CMK (cell line): ENCODE results near the gene DLGAP3.
"Not testable (repeated sequence)": the region's sequence is repeated elsewhere in the genome, so short reads cannot be mapped to it uniquely, and the experiment has no call there.

Experiments
- DNase-seq: peaks from one replicate; pipeline ENCODE4 v3.0.0-alpha.2; 2010; ENCODE audit warnings: low read depth

Gene DLGAP3, protein sequence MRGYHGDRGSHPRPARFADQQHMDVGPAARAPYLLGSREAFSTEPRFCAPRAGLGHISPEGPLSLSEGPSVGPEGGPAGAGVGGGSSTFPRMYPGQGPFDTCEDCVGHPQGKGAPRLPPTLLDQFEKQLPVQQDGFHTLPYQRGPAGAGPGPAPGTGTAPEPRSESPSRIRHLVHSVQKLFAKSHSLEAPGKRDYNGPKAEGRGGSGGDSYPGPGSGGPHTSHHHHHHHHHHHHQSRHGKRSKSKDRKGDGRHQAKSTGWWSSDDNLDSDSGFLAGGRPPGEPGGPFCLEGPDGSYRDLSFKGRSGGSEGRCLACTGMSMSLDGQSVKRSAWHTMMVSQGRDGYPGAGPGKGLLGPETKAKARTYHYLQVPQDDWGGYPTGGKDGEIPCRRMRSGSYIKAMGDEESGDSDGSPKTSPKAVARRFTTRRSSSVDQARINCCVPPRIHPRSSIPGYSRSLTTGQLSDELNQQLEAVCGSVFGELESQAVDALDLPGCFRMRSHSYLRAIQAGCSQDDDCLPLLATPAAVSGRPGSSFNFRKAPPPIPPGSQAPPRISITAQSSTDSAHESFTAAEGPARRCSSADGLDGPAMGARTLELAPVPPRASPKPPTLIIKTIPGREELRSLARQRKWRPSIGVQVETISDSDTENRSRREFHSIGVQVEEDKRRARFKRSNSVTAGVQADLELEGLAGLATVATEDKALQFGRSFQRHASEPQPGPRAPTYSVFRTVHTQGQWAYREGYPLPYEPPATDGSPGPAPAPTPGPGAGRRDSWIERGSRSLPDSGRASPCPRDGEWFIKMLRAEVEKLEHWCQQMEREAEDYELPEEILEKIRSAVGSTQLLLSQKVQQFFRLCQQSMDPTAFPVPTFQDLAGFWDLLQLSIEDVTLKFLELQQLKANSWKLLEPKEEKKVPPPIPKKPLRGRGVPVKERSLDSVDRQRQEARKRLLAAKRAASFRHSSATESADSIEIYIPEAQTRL

DNA sequence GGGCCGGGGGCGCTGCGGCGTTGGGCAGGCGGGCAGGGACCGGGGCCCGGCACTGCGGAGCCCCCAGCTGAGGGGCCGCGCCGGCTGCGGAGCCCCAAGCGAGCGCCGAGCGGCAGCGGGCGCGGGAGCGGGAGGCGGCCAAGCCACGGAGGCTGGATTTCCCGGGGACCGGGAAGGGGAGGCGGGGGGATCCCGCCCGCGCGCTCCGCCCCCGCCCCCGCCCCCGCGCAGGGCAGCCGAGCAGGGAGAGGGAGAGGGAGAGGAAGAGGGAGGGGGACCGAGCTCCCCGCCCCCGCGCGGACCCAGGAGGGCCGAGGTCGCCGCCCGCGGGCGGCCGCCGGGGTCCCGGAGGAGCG lies at the start of gene DLGAP3:
TSS of gene DLGAP3 (minus strand) at position 154 of the 356 bp plus-strand sequence. CDS start 24,267 bp downstream, outside the sequence.
- no peak for DNase-seq

DNA sequence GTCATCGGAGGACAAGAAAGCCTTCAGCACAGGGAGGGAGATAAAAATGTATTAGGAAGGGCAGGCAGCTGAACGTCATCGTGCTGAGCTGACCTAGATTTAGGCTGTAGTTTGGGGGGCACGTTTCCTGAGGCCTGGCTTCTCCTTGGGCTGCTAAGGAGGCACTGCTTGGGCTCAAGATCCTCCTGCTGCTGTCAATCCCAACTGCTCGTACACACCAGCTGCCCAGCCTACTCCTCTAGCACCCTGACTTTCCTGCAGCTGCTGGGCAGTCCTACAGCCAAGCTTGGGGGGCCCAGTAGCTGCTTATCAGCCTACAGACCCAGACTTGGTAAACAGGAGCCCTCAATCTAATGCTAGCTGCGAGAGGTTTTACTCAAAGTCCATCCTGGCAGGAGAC lies 49.5 kb upstream of the DLGAP3 start:
- DNase-seq = no peak

DNA sequence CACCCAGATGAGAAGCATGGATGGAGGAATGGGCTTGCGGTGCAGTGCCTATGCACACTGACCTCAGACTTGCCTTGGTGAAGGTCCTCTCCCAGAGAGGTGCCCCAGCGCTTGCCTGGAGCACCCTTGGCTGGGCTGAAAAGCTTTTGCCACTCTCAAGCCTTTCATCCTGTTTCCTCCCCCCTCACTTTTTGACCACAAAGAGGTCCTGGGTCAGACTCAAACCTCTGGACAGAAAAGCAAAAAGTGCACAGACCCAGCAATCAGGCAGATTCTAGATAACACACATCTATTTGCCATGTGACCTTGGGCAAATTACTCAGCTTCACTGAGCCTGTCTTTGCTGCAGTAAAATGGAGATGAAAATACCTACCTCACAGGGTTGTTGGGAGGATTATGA lies 48.4 kb upstream of the DLGAP3 start:
- DNase-seq = no peak

DNA sequence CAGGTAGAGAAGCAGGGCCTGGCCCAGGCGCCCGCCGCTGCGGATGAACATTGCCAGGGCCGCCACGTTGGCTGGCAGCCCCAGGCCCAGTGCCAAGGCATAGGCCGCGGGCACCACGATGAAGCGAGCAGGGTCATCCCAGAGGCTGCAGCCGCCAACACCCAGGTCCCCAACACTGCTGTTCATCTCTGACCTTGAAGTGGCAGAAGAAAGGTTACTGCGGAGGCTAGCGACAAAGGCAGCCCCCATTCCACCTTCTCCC lies 47.7 kb upstream of the DLGAP3 start:
- DNase-seq = no peak

DNA sequence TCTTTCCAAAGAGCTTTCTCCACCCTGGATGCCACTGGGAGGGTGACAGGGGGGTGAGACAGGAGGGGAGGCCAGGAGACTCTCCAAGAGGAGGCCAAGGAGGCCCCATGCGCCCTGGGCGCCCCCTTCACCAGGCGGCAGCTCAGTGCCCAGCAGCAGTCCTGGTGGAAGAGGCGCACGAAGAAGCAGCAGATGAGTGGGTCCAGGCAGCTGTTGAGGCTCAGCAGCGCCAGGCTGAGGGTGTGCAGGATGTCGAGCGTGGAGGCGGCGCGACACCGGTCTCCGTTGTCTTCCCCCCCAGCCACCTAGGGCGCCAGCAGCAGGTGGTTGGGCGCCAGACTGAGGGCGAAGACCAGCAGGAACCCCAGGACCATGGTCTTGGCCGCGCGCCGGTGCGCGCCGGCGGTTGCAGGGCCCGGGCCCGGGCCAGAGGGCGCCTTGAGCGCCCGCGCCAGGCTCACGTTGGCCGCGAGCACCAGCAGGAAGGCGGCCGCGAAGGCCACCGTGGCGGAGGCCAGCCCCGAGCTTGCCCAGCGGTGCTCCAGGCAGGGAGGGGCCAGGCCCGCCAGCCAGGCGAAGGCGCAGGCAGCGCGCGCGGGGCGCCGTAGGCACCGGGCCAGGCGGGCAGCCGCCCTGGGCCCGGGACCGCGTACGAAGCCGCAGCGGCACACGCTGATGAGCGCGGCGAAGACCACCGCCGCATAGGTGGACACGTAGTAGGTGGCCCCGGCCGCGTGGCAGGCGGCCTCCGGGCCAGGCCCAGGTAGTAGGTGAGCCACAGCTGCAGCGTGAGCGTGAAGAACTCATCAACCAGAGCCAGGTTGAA lies 47.1 kb upstream of the DLGAP3 start:
- no peak for DNase-seq

GRCh38 chr1:34975771-34976170 lies 46.3 kb upstream of the DLGAP3 start:
- DNase-seq = no peak

DNA sequence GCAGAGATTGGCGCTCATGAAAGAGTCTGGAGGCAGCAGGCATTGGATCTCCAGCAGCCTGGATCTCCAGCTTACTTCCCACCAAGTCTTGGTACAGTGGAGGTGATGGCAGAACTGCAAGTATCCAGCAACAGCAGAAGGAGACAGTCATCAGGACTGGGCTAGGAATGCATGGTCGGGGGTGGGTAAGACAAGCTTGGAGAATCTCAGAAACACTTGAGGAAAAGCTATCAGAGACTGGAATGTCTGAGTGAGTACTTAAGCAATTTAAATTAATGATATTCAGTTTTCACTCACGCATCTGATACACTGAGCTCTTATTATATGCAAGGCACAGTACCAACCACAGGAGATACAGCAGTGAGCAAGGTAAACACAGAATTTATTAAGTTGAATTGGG lies 45.9 kb upstream of the DLGAP3 start:
- no peak for DNase-seq

DNA sequence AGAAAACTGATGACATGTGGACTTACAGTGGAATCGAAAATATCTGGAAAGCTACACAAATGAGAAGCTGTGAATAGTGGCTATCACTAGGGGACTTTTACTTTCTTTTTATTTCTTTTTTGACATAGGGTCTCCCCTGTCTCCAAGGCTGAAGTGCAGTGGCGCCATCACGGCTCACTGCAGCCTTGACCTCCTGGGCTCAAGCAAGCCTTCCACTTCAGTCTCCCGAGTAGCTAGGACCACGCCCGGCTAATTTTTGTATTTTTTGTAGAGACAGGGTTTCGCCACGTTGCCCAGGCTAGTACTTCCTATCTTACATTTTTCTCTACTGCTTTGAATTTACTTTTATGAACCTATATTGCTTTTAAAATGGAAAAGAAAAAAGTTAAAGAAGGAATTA lies 45.2 kb upstream of the DLGAP3 start:
- DNase-seq = no peak

DNA sequence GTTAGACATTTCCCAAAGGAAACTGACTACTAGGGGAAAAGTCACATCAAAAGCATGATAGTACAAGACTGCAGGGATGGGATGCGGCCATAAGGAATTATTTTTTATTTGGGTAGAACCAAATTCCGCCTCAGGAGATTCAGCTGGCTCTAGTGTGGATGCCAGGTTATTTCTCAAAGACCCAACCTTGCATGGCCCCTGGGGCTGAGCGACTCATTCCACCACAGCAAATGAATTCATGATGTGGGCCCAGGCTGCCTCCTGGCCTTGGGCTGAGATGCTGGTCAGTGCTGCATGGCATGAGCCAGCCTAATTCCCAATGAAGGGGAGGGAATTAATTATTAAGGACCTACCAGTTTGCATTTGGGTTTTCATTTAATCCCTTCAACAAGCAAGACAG lies 43.9 kb upstream of the DLGAP3 start:
- DNase-seq = no peak

- DNase-seq = no peak
These were observed 41.4 kb upstream of the DLGAP3 start for GRCh38 chr1:34970829-34971228.

DNA sequence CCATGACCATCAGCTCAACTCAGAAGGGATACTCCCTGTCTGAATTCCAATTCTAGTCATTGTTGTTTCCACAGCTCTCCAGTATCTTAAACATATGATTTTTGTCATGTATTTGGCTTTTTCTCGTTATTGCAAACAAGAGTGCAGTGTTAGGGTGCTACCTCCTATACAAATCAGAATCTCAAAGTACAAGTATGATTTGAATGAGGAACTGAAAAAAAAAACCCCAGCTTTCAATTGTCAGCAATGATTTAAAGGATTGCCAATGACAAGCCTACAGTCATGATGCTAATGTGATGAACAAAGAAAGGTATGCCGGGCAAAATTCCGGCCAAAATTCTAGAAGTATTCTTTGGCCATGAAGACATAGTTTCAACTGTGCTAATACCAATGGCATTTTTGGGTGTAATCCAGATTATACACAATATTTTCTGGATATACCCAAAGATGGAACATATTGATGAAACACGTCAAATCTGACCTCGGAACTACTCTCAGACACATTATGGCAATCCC lies 40.8 kb upstream of the DLGAP3 start:
- DNase-seq = no peak

DNA sequence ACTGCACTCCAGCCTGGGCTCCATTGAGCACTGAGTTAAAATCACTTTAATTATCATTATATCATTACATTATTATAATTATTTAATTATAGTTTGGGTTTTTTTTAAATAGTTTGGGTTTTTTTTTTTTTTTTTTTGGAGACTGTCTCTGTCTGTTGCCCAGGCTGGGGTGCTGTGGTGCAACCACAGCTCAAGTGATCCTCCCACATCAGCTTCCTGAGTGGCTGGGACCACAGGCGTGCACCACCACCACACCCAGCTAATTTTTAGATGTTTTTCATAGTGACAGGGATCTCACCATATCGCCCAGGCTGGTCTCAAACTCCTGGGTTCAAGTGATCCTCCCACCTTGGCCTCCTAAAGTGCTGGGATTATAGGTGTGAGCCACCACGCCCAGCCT lies 38.8 kb upstream of the DLGAP3 start:
- not testable (repeated sequence) for DNase-seq

DNA sequence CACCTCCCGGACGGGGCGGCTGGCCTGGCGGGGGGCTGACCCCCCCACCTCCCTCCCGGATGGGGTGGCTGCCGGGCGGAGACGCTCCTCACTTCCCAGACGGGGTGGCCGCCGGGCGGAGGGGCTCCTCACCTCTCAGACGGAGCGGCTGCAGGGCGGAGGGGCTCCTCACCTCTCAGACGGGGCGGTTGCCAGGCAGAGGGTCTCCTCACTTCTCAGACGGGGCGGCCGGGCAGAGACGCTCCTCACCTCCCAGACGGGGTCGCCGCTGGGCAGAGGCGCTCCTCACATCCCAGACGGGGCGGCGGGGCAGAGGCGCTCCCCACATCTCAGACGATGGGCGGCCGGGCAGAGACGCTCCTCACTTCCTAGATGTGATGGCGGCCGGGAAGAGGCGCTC lies 38.2 kb upstream of the DLGAP3 start:
- not testable (repeated sequence) for DNase-seq

DNA sequence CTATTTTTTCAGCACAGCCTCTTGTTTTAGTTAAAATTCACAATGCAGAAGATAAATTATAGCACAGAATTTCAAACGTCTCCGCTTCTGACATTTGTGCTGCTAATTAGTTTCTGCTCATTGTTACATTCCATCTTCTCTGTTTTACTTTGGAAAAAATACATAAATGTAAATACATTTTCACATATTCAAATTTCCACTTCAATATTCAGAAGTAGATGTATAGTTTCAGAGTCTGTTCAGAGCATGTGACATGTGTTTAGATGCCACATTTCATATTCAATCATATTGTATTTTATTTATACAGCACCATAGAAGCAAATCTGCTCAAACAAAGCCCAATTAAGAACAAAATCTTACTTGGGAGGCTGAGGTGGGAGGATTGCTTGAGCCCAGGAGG lies 36.1 kb upstream of the DLGAP3 start:
- DNase-seq = no peak

DNA sequence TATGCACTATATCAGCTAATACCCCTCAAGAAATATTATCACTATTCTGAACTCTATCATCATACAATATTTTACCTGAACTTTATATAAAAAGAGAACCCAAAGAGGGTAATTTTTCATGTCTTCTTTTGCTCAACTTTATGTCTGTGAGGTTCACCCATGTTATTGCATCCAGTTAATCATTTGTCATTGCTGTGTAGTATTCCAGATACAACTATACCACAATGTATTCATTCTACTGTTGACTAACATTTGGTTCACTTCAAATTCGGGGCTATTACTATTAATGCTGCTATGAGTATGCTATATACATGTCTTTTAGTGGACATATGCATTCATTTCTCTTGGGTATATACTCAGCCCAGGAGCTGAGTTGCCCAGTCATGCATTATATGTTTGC lies 21.0 kb upstream of the DLGAP3 start:
- DNase-seq = no peak

- not testable (repeated sequence) for DNase-seq
These were observed 19.3 kb upstream of the DLGAP3 start for GRCh38 chr1:34948739-34949138.

- DNase-seq = not testable (repeated sequence)
These were observed 18.3 kb upstream of the DLGAP3 start for GRCh38 chr1:34947641-34948314.

DNA sequence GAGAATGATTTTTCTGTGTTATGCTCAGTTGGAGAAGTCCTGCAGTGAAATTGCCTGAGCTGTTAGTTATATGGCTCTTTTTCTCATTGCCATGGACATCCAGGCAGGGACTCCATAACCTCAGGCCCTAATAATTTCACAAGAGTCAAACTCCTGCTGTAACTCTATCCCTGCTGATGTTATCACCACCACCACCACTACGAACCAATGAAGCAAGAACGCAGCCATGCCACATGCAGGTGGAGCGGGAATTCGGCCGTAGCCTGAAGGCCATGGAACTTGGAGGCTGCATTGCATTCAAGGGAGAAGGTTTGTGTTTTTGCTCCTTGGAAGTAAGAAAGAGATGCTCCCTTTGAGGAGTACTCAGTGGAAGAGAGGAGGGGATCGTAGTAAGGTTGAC lies 16.8 kb upstream of the DLGAP3 start:
- no peak for DNase-seq

- not testable (repeated sequence) for DNase-seq
These were observed 12.3 kb upstream of the DLGAP3 start for GRCh38 chr1:34941798-34942197.

DNA sequence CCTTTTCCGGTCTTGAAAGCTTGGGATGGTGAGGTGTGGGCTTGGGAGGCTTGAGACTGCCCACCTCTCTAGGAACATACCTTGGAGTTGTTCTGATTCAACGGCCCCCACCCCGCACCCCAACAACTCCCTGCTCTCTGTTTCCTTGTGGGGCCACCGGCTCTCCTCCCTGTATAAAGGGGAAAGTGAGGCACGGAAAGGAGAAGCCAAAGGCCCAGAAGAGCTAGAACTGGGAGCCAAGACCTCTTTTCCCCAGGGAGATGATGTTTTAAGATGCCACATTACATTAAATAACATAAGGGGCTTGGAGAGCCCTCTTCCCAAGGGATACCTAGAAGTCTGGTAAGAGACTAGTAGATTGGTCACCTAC lies 1.2 kb upstream of the DLGAP3 start:
- no peak for DNase-seq

DNA sequence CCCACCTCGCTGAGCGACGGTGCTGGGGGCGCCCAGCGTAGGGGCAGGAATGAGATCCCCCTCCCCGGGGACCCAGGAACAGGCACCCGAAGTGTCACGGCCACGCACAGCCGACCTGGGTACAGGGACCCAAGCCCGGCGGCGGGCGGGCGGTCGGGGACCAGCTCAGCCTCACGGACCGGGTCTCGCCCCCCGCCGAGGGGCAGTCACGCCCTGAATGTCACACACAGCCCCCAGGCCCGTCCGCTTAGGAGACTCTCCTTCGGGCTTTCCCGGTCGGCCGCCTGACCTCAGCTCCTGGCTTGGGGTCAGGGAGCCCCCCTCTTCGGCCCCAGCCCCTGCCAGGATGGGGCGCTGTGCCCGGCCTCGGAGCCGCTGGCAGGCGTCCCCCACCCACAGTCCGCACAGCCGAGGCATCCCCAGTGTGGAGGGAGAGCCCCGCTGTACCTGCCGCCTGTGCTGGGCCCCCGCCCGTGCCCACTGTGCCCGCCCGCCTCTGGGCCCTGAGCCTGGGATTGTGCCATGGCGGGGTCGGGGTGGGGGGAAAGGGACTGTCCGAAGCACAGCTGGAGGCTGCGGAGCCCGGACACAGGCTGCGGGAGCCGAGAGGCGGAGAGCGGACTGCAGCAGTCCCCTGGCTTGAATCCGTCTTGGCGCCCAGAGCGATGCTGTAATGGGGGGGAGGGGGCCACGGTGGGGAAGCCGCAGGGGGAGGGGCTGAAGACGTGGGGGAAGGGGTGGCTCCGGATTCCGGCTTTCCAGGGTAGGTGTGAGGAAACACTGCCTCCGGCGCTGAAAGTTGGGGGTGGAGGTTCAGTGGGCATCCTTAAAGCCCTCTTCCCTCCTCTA lies 627 bp upstream of the DLGAP3 start:
- no peak for DNase-seq
